RWPE2 (cell line): ENCODE data around the gene DENND1A.

Source experiments
- ATAC-seq: fragments of 200-7000 bp; cut with Tn5 transposase; 3 replicates; pipeline ENCODE4 v1.9.1; 2021; ENCODE audit warnings: low read depth
- DNase-seq: peaks from one replicate; pipeline ENCODE4 v3.0.0-alpha.2; 2020; ENCODE audit warnings: low spot score
- H3K27ac ChIP-seq: fragments of 450-650 bp; 2 replicates; pipeline ENCODE4 v1.5.1; 2017; ENCODE audit warnings: mild to moderate bottlenecking; ENCODE audit not compliant: poor library complexity, severe bottlenecking
- H3K27me3 ChIP-seq: fragments of 250-450 bp; sonication (Bioruptor Pico); 2 replicates; pipeline ENCODE4 v1.5.1; 2021; ENCODE audit warnings: mild to moderate bottlenecking, moderate library complexity; ENCODE audit not compliant: insufficient read depth, poor library complexity, severe bottlenecking
- H3K36me3 ChIP-seq: fragments of 250-450 bp; sonication (Bioruptor Pico); 2 replicates; pipeline ENCODE4 v1.5.1; 2020; ENCODE audit warnings: low read depth, mild to moderate bottlenecking, moderate library complexity
- H3K4me1 ChIP-seq: fragments of 250-450 bp; sonication (Bioruptor Pico); 2 replicates; pipeline ENCODE4 v1.5.1; 2021; ENCODE audit warnings: mild to moderate bottlenecking, moderate library complexity; ENCODE audit not compliant: insufficient read depth, poor library complexity, severe bottlenecking
- H3K4me3 ChIP-seq: fragments of 250-450 bp; sonication (Bioruptor Pico); 2 replicates; pipeline ENCODE4 v1.5.1; 2021; ENCODE audit warnings: mild to moderate bottlenecking, moderate library complexity; ENCODE audit not compliant: severe bottlenecking
- H3K9me3 ChIP-seq: fragments of 250-450 bp; sonication (Bioruptor Pico); 2 replicates; pipeline ENCODE4 v1.5.1; 2021; ENCODE audit warnings: mild to moderate bottlenecking, moderate library complexity; ENCODE audit not compliant: severe bottlenecking
- TF ChIP-seq, protein P1 (sequence below): fragments of 450-650 bp; IDR thresholded peaks from one replicate; pipeline ENCODE4 v1.5.1; 2017; ENCODE audit warnings: mild to moderate bottlenecking, moderate library complexity; ENCODE audit not compliant: poor library complexity, severe bottlenecking

The DENND1A gene

DNA sequence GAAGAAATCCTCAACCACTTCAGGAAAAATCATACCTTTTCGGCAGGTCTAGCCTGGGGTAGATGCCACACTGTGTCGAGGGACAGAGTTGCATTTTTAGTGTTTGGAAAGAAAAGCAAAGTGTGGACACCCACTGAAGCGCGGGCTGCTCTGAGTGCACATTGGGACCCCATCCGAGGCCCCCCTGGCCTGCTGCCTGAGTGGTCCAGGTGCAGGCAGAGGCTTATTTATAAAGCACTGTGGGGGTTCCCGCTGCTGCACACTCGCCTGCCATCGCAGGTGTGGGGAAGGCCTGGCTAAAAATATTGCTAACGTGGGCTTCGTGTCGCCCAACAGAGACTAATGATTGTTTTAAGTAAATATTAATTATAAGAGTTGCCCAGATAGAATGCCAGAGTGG, 454.5 kb downstream of the DENND1A start:
- Histone ChIP-seq H3K27ac (no peak overlapping the region), H3K9me3 (no peaks in the 10 kb centered on the region), H3K4me3 (no peak overlapping the region), H3K36me3 (no peaks in the 10 kb centered on the region), H3K27me3 (no peaks in the 10 kb centered on the region), H3K4me1 (no peaks in the 10 kb centered on the region)
- TF ChIP-seq, protein P1, sequence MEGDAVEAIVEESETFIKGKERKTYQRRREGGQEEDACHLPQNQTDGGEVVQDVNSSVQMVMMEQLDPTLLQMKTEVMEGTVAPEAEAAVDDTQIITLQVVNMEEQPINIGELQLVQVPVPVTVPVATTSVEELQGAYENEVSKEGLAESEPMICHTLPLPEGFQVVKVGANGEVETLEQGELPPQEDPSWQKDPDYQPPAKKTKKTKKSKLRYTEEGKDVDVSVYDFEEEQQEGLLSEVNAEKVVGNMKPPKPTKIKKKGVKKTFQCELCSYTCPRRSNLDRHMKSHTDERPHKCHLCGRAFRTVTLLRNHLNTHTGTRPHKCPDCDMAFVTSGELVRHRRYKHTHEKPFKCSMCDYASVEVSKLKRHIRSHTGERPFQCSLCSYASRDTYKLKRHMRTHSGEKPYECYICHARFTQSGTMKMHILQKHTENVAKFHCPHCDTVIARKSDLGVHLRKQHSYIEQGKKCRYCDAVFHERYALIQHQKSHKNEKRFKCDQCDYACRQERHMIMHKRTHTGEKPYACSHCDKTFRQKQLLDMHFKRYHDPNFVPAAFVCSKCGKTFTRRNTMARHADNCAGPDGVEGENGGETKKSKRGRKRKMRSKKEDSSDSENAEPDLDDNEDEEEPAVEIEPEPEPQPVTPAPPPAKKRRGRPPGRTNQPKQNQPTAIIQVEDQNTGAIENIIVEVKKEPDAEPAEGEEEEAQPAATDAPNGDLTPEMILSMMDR: no peak
- no peak for DNase-seq
- ATAC-seq: no peak

DNA sequence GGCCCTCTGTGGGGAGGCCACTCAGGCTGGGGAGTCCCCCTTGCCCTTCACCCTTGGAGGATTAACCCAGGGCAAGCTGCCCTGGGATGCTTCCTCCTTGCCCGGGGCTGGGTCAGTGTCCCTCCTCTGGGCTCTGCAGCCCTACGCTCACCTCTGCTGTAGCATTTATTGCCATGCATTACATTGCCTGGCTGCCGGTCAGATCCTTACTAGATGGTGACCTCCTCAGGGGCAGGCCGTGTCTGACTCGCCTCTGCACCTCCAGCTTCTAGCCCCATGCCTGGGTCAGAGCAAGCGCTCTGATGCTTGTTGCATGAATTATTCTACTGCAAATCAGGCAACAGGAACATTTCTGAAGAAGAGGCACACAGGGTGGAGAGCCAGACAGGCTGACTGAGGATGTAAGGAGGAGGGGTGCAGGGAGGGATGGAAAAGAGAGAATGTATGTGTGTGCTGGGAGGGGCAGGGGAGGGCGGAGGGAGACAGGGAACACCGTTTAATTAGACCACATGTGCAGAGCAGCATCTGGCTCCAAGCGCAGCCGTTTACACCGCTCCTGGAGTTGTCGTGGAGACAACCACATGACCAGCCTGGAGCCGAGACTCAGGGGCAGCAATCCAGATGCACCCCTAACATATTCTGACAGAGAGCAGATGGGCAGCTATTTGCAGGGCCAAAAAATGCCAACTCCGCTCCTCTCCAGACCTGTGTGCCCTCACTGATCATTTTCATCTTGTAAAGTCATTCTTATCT, 456.9 kb downstream of the DENND1A start:
- ATAC-seq (no peak), DNase-seq (no peak)
- H3K36me3 ChIP-seq: no peaks in the 10 kb centered on the region
- H3K9me3 ChIP-seq: no peaks in the 10 kb centered on the region
- TF ChIP-seq, protein P1: no peak
- no peak overlapping the region for H3K4me3 ChIP-seq
- H3K4me1 ChIP-seq: no peaks in the 10 kb centered on the region
- no peak overlapping the region for H3K27ac ChIP-seq
- H3K27me3 ChIP-seq: no peaks in the 10 kb centered on the region

- H3K27ac ChIP-seq: no peak overlapping the region
- no peak for ATAC-seq
- no peak for DNase-seq
- no peaks in the 10 kb centered on the region for H3K27me3 ChIP-seq
- H3K9me3 ChIP-seq: no peaks in the 10 kb centered on the region
- no peaks in the 10 kb centered on the region for H3K4me1 ChIP-seq
- no peak overlapping the region for H3K4me3 ChIP-seq
- no peaks in the 10 kb centered on the region for H3K36me3 ChIP-seq
- TF ChIP-seq, protein P1: no peak
These were observed 457.9 kb downstream of the DENND1A start for GRCh38 chr9:123471843-123472570.

- Histone ChIP-seq H3K36me3 (no peaks in the 10 kb centered on the region), H3K4me3 (no peak overlapping the region), H3K9me3 (no peaks in the 10 kb centered on the region), H3K27me3 (no peaks in the 10 kb centered on the region), H3K4me1 (no peaks in the 10 kb centered on the region), H3K27ac (no peak overlapping the region)
- TF ChIP-seq, protein P1: no peak
- DNase-seq (no peak), ATAC-seq (no peak)
These were observed 458.7 kb downstream of the DENND1A start for GRCh38 chr9:123470991-123471770.
